ENCODE measurements around the gene NDUFA3. TPM values are rescaled to one million over a fixed set of nuclear protein-coding genes. Genes with fewer than 3 reads are reported as not detected.

NDUFA3 gene
- total RNA-seq, 1 donor from 2014 or later: 115 TPM

GRCh38 chr19:54109651-54110050, 7.0 kb downstream of the NDUFA3 start:
- intact Hi-C loops (cut with DNase I): no loop called here

GRCh38 chr19:54114340-54115108, 11.9 kb downstream of the NDUFA3 start:
- peak overlapping the region; percentile 90 for H3K27ac ChIP-seq

More at GRCh38 chr19:54109651-54110050, 7.0 kb downstream of the NDUFA3 start:
- no peak overlapping the region for H3K27ac ChIP-seq
- H3K4me3 ChIP-seq: no peak overlapping the region
- DNase-seq (no peak), ATAC-seq (no peak)
- peaks cover 11% of the 10 kb centered on the region for H3K4me1 ChIP-seq
- H3K9me3 ChIP-seq: no peaks in the 10 kb centered on the region
- no peak for TF ChIP-seq CTCF (IDR thresholded peaks at IDR 0.05)
- H3K36me3 ChIP-seq: peaks cover 64% of the 10 kb centered on the region
- no peaks in the 10 kb centered on the region for H3K27me3 ChIP-seq

GRCh38 chr19:54115109-54116063, 12.7 kb downstream of the NDUFA3 start, which contains the start of the genes PRPF31 and TFPT:
Gene PRPF31 (plus strand): TSS chr19:54115754. CDS start chr19:54118279, 2,525 bp downstream.
Gene TFPT (minus strand): TSS chr19:54115657. CDS start chr19:54115269, 388 bp downstream.
- peaks cover 37% of the 10 kb centered on the region for H3K36me3 ChIP-seq
- H3K4me1 ChIP-seq: peaks cover 22% of the 10 kb centered on the region
- peak within 1 kb of the TSS; percentile 97 for H3K4me3 ChIP-seq
- intact Hi-C loops (cut with DNase I): no loop called here
- H3K27ac ChIP-seq: peak within 1 kb of the TSS; percentile 90
- H3K27me3 ChIP-seq: no peaks in the 10 kb centered on the region
- ATAC-seq: peak; percentile 95
- H3K9me3 ChIP-seq: no peaks in the 10 kb centered on the region
- no peak for TF ChIP-seq CTCF (IDR thresholded peaks at IDR 0.05)
- peak; percentile 97 for DNase-seq

More at GRCh38 chr19:54114340-54115108, 11.9 kb downstream of the NDUFA3 start:
- ATAC-seq: peak; percentile 62
- Histone ChIP-seq H3K4me1 (peaks cover 22% of the 10 kb centered on the region), H3K4me3 (peak overlapping the region; percentile 97), H3K27me3 (no peaks in the 10 kb centered on the region), H3K9me3 (no peaks in the 10 kb centered on the region), H3K36me3 (peaks cover 37% of the 10 kb centered on the region)
- intact Hi-C loops (cut with DNase I): no loop called here
- no peak for TF ChIP-seq CTCF (IDR thresholded peaks at IDR 0.05)
- DNase-seq: peak; percentile 76

- DNase-seq (no peak), ATAC-seq (no peak)
- Histone ChIP-seq H3K27me3 (no peaks in the 10 kb centered on the region), H3K36me3 (peaks cover 82% of the 10 kb centered on the region), H3K4me1 (peaks cover 6% of the 10 kb centered on the region), H3K4me3 (no peak overlapping the region), H3K27ac (no peak overlapping the region), H3K9me3 (no peaks in the 10 kb centered on the region)
- intact Hi-C loops (cut with DNase I): no loop called here
- TF ChIP-seq CTCF (IDR thresholded peaks at IDR 0.05): no peak
These were observed 18.6 kb downstream of the NDUFA3 start for GRCh38 chr19:54121259-54121658.

DNA sequence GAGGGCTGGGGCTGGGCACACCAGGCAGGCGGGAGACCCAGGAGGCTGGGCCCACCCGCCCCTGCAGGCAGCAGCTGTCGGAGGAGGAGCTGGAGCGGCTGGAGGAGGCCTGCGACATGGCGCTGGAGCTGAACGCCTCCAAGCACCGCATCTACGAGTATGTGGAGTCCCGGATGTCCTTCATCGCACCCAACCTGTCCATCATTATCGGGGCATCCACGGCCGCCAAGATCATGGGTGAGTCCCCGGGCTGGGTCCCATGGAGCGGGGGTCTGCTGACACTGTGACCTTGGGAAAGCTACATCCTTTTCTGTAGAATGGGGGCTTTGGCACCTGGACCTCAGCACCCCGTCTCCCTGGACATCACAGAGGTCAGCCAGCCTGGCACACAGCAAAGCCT, 21.0 kb downstream of the NDUFA3 start:
- no peaks in the 10 kb centered on the region for H3K4me1 ChIP-seq

More for the DNA sequence above, 21.0 kb downstream of the NDUFA3 start:
- H3K27me3 ChIP-seq: no peaks in the 10 kb centered on the region
- intact Hi-C loops (cut with DNase I): no loop called here
- no peaks in the 10 kb centered on the region for H3K9me3 ChIP-seq
- no peak for TF ChIP-seq CTCF (IDR thresholded peaks at IDR 0.05)
- H3K4me3 ChIP-seq: no peak overlapping the region
- H3K27ac ChIP-seq: no peak overlapping the region
- DNase-seq (no peak), ATAC-seq (no peak)
- H3K36me3 ChIP-seq: peaks cover 98% of the 10 kb centered on the region

Data from upper lobe of right lung (tissue), 1 donor.